ENCODE results near the gene IL10RB. TPM values are rescaled to one million over a fixed set of nuclear protein-coding genes. Genes with fewer than 3 reads are reported as not detected.
A peak's percentile ranks its signal among the peaks of the same experiment; 100 is the strongest.

The IL10RB gene
- total RNA-seq (2012; rRNA removed): 40.8 and 45.2 TPM in 2 replicates
- 19.0 and 20.1 TPM in 2 replicates for polyA plus RNA-seq (2012; rRNA removed)
- polyA plus RNA-seq (2012; cell fraction: cytosol; rRNA removed): 14.0 and 20.3 TPM in 2 replicates
- polyA plus RNA-seq (2012; cell fraction: nucleus; rRNA removed; ENCODE audit: low replicate concordance): 4.2 and 13.3 TPM in 2 replicates
- Bru-seq, nascent RNA: percentile 90 among the genes with signal in this experiment
- BruChase-seq, experiment 1, labeled RNA remaining after a 6-hour chase: percentile 97 among the genes with signal in this experiment
- BruChase-seq, experiment 2, labeled RNA remaining after a 2-hour chase: percentile 95 among the genes with signal in this experiment
- long read RNA-seq, transcript IL10RB-201 (7 exons, 1,963 nt): major isoform, 34 of 68 reads
- long read RNA-seq, partial matches to known transcripts: 0 of 68 reads
- long read RNA-seq, other reads (novel, unspliced or antisense): 33 of 68 reads

- peak; percentile 95 for ATAC-seq (ENCODE audit: low read depth)
- Histone ChIP-seq H3K4ac (ENCODE audit: low read depth, low read length) (peak within 1 kb of the TSS; percentile 78; the same call in 1 of the 2 replicates), H2BK120ac (ENCODE audit: low read depth, low read length) (no peak within 1 kb of the TSS; the same call in 1 of the 2 replicates), H3K14ac (replicated peaks; ENCODE audit: low read depth, low read length) (peak within 1 kb of the TSS; percentile 50; the same call in 1 of the 2 replicates), H3K4me2 (ENCODE audit: low read depth, low read length) (peak within 1 kb of the TSS; percentile 99), H3K27me3 (ENCODE audit: control insufficient read depth, insufficient read depth, low read length) (no peaks in the 10 kb centered on the region), H4K20me1 (ENCODE audit: insufficient read depth, low read length) (no peaks in the 10 kb centered on the region), H2AK5ac (ENCODE audit: low read depth, low read length) (peak within 1 kb of the TSS; percentile 30), H2BK15ac (ENCODE audit: low read depth, low read length) (0 out of 3 replicates have a peak within 1 kb of the TSS, but pooled peaks have one; percentile 4), H4K8ac (ENCODE audit: low read depth in 2 of 2, low read length in 2 of 2) (peak within 1 kb of the TSS; percentile 36 to 78; a peak in 1 of 4 replicates), H3K36me3 (ENCODE audit: control insufficient read depth, insufficient read depth, low read length) (peaks cover 12% of the 10 kb centered on the region), H2BK20ac (ENCODE audit: low read depth, low read length) (no peak within 1 kb of the TSS), H3K9ac (ENCODE audit: low read depth, low read length) (peak within 1 kb of the TSS; percentile 69), H3K23ac (ENCODE audit: low read depth, low read length) (peak within 1 kb of the TSS; percentile 76; the same call in 1 of the 2 replicates), H3K56ac (ENCODE audit: extremely low read depth, insufficient read depth, low read length) (peak within 1 kb of the TSS; percentile 26; the same call in 1 of the 2 replicates), H2BK5ac (ENCODE audit: low read depth, low read length, poor library complexity, severe bottlenecking) (peak within 1 kb of the TSS; percentile 66), H4K91ac (ENCODE audit: insufficient read depth, low read depth, low read length) (peak within 1 kb of the TSS; percentile 45; the same call in 1 of the 2 replicates), H3K18ac (ENCODE audit: low read depth, low read length) (peak within 1 kb of the TSS; percentile 26; the same call in 1 of the 2 replicates), H3K9me1 (ENCODE audit: insufficient read depth, low read length) (peaks cover 14% of the 10 kb centered on the region), H2AK9ac (replicated peaks; ENCODE audit: low read depth, low read length, poor library complexity) (peak within 1 kb of the TSS; percentile 86), H4K5ac (ENCODE audit: low read depth, low read length) (no peak within 1 kb of the TSS), H3K4me1 (ENCODE audit: control insufficient read depth, insufficient read depth, low read length) (peaks cover 2% of the 10 kb centered on the region), H3K9me3 (ENCODE audit: control insufficient read depth, insufficient read depth, low read length) (no peaks in the 10 kb centered on the region), H3K79me1 (ENCODE audit: low read depth in 1 of 2, low read length in 2 of 2) (peaks cover 24 to 32% of the 10 kb centered on the region in 2 experiments), H3K27ac (ENCODE audit: insufficient read depth, low read length) (peak within 1 kb of the TSS; percentile 86), H2AFZ (replicated peaks; ENCODE audit: low read length, poor library complexity) (peak within 1 kb of the TSS; percentile 96), H3K4me3 (ENCODE audit: insufficient read depth, low read depth, low read length) (peak within 1 kb of the TSS; percentile 89)
- in situ Hi-C loops (cut with MboI; ENCODE audit: low sequenced_read_pairs): no loop called here
- ChIA-PET POLR2A (ENCODE audit: unreplicated experiment) (interaction anchor here (0.6 to 0.8 kb wide), 2 partner anchors 13 to 21 kb away, joined by 3 to 4 read pairs; no protein-coding TSS in a partner anchor), CTCF (no interaction called here)
- DNase-seq: peak; percentile 39
- intact Hi-C loops (cut with micrococcal nuclease): no loop called here
- 1% methylated on average over 15 of the region's 60 CpGs; no CpG with 5 or more reads in 1 of the 2 experiments for WGBS, 2 experiments (ENCODE audit: extremely low coverage in 2 of 2, insufficient read length in 1 of 2)
- dilution Hi-C loops (cut with HindIII; ENCODE audit: low sequenced_read_pairs, unreplicated experiment): no loop called here
- no TSS peak for BruUV-seq (replicated peaks)
- TF ChIP-seq SMC3 (IDR thresholded peaks at IDR 0.05; ENCODE audit: low read depth, low read length) (no peak), RCOR1 (IDR thresholded peaks at IDR 0.05; ENCODE audit: insufficient replicate concordance, low read length) (no peak), MAZ (IDR thresholded peaks at IDR 0.05; ENCODE audit: borderline replicate concordance, low read depth, low read length) (peak; percentile 73; the same call in 1 of the 2 replicates), POLR2A (IDR thresholded peaks at IDR 0.05; ENCODE audit: low read depth, low read length) (peak; percentile 45; the same call in 1 of the 2 replicates), NFE2L2 (IDR thresholded peaks at IDR 0.05; ENCODE audit: low read depth, low read length) (no peak), CHD1 (IDR thresholded peaks at IDR 0.05; ENCODE audit: low read depth, low read length) (no peak), MAFK (IDR thresholded peaks at IDR 0.05; ENCODE audit: low read depth, low read length) (no peak), RFX5 (IDR thresholded peaks at IDR 0.05; ENCODE audit: low read depth, low read length) (no peak), USF2 (IDR thresholded peaks at IDR 0.05; ENCODE audit: low read depth, low read length) (no peak), FOS (IDR thresholded peaks at IDR 0.05; ENCODE audit: low read depth, low read length) (no peak), CEBPB (IDR thresholded peaks at IDR 0.05; ENCODE audit: low read depth, low read length) (no peak), ELK1 (IDR thresholded peaks at IDR 0.05; ENCODE audit: borderline replicate concordance, low read depth, low read length) (no peak)
Observed at GRCh38 chr21:33266050-33266788, at the start of gene IL10RB. Gene IL10RB (plus strand): TSS chr21:33266367. CDS start chr21:33266466, 99 bp downstream.

Measured in IMR-90 (cell line).